Caco-2 (cell line): ENCODE data around the gene KDM4B. TPM values are rescaled to one million over a fixed set of nuclear protein-coding genes. Genes with fewer than 3 reads are reported as not detected.

Experiments used
- BruUV-seq: library from RNA; stranded (reverse); fragments of 400-500 nt; replicated peaks from 2 replicates; lab custom pipeline; 2021; lab: Mats Ljungman, UMichigan
- CTCF ChIA-PET: fragments of 300-600 bp; sonication (Branson Sonifier 250); formaldehyde crosslinking; loops from one replicate; lab custom pipeline; 2022; ENCODE audit warnings: antibody characterized with exemption; lab: Charles Lee
- POLR2A ChIA-PET: fragments of 300-600 bp; sonication (Branson Sonifier 250); formaldehyde crosslinking; loops from one replicate; lab custom pipeline; 2022; ENCODE audit warnings: antibody characterized with exemption; lab: Charles Lee
- DNase-seq, 2 experiments: peaks; one replicate each; pipeline versions ENCODE4 v3.0.0 to v3.0.0-alpha.2; 2020 to 2022
- H3K27me3 ChIP-seq: replicated peaks from 2 replicates; pipeline ENCODE4 v1.6.0; 2011; ENCODE audit warnings: low read length; ENCODE audit not compliant: control insufficient read depth, insufficient read depth
- H3K36me3 ChIP-seq: 2 replicates; pipeline ENCODE4 v1.5.1; 2011; ENCODE audit warnings: low read length; ENCODE audit not compliant: control insufficient read depth, insufficient read depth
- H3K4me1 ChIP-seq: fragments of 250-450 bp; sonication (Bioruptor Pico); 2 replicates; pipeline ENCODE4 v1.5.1; 2020; ENCODE audit warnings: mild to moderate bottlenecking
- H3K4me3 ChIP-seq: 2 replicates; pipeline ENCODE4 v1.5.1; 2011; ENCODE audit warnings: low read depth, mild to moderate bottlenecking, control low read depth, low read length
- H3K9me3 ChIP-seq: fragments of 250-450 bp; sonication (Bioruptor Pico); 2 replicates; pipeline ENCODE4 v1.5.1; 2020; ENCODE audit warnings: mild to moderate bottlenecking, moderate library complexity
- H3K27ac Mint-ChIP-seq: one replicate; pipeline ENCODE4 v1.8.0; 2022; ENCODE audit warnings: mixed read lengths; ENCODE audit not compliant: unreplicated experiment
- H3K27me3 Mint-ChIP-seq: one replicate; pipeline ENCODE4 v1.8.0; 2022; ENCODE audit warnings: mixed read lengths; ENCODE audit not compliant: insufficient read depth, unreplicated experiment
- H3K36me3 Mint-ChIP-seq: one replicate; pipeline ENCODE4 v1.8.0; 2022; ENCODE audit warnings: mild to moderate bottlenecking, mixed read lengths; ENCODE audit not compliant: insufficient read depth, unreplicated experiment
- H3K4me1 Mint-ChIP-seq: one replicate; pipeline ENCODE4 v1.8.0; 2022; ENCODE audit warnings: low read depth, mixed read lengths; ENCODE audit not compliant: unreplicated experiment
- H3K4me3 Mint-ChIP-seq: one replicate; pipeline ENCODE4 v1.8.0; 2022; ENCODE audit warnings: mild to moderate bottlenecking, moderate library complexity, mixed read lengths; ENCODE audit not compliant: unreplicated experiment
- H3K9me3 Mint-ChIP-seq: one replicate; pipeline ENCODE4 v1.8.0; 2022; ENCODE audit warnings: mixed read lengths; ENCODE audit not compliant: unreplicated experiment
- CTCF ChIP-seq, 2 experiments: fragments of 200-600 bp in 1 of 2; IDR thresholded peaks; 1 replicate in 1 of 2; 2 replicates in 1 of 2; pipeline versions ENCODE4 v1.5.1 to v1.8.0; 2011 to 2022; ENCODE audit warnings: antibody characterized with exemption in 1 of 2, control low read depth in 1 of 2, inconsistent platforms in 1 of 2, low read depth in 1 of 2, low read length in 1 of 2, mild to moderate bottlenecking in 1 of 2, moderate library complexity in 1 of 2; ENCODE audit not compliant: insufficient read depth in 1 of 2, severe bottlenecking in 1 of 2, unreplicated experiment in 1 of 2
- intact Hi-C: fragments of 100-400 bp; cut with micrococcal nuclease; formaldehyde crosslinking; loops from one replicate; pipeline ENCODE4 v1.10.0; 2022; ENCODE audit not compliant: unreplicated experiment
- total RNA-seq: library from RNA; stranded (reverse); gene quantifications from 2 replicates; pipeline ENCODE4 v1.2.3, GENCODE V29; 2022

Gene KDM4B
- total RNA-seq, 1 experiment from 2014 or later, result 27.4 TPM

- H3K4me3 ChIP-seq, result no peak overlapping the region
- H3K27me3 ChIP-seq, result no peaks in the 10 kb centered on the region
- no peak overlapping the region for H3K27ac Mint-ChIP-seq
- CTCF ChIA-PET, result no interaction called here
- TF ChIP-seq CTCF (IDR thresholded peaks at IDR 0.05; ENCODE audit: insufficient read depth in 1 of 2, low read depth in 1 of 2, low read length in 1 of 2, severe bottlenecking in 1 of 2, unreplicated experiment in 1 of 2), result no peak
- intact Hi-C loops, result no loop called here
- POLR2A ChIA-PET, result interaction anchor here (0.6 kb wide), 1 partner anchor 548 kb away, joined by 3 read pairs; no protein-coding TSS in a partner anchor
- no peaks in the 10 kb centered on the region for H3K9me3 ChIP-seq
- BruUV-seq, result no TSS peak
- no peaks in the 10 kb centered on the region for H3K4me1 ChIP-seq
- no peak for DNase-seq
- H3K36me3 Mint-ChIP-seq, result peaks cover 11% of the 10 kb centered on the region
- H3K4me3 Mint-ChIP-seq, result no peak overlapping the region
- H3K36me3 ChIP-seq, result no peaks in the 10 kb centered on the region
- H3K27me3 Mint-ChIP-seq, result no peaks in the 10 kb centered on the region
- no peaks in the 10 kb centered on the region for H3K9me3 Mint-ChIP-seq
- H3K4me1 Mint-ChIP-seq, result no peaks in the 10 kb centered on the region
Measured at GRCh38 chr19:5089283-5089682, 120.4 kb downstream of the KDM4B start.

DNA sequence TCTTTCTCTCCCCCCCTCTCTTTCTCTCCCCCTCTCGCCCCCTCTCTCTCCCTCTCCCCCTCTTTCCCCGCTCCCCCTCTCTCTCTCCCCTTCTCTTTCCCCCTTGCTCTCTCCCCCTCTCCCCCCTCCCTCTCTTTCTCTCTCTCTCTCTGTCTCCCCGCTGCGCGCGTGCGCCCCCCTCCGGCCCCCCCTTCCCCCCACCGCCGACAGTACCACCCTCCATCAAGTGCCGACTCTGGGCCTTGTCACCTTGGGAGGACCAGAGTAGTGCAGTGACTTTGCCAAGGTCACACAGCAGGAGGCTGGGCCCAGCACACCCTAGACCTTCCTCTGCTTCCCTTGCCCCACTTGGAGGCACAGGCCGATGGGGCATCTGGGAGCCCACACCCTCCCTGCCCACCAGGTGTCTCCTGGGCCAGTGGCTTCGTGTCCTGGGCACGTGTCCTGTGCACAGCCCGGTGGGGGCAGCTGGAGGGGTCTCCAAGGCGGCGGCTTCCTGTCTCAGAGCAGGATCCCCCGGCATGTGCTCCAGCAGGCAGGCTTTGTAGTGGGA lies 121.6 kb downstream of the KDM4B start:
- H3K4me1 ChIP-seq, result no peaks in the 10 kb centered on the region
- no peak for TF ChIP-seq CTCF (IDR thresholded peaks at IDR 0.05; ENCODE audit: insufficient read depth in 1 of 2, low read depth in 1 of 2, low read length in 1 of 2, severe bottlenecking in 1 of 2, unreplicated experiment in 1 of 2)
- H3K36me3 ChIP-seq, result no peaks in the 10 kb centered on the region
- ChIA-PET POLR2A (no interaction called here), CTCF (no interaction called here)
- no peak overlapping the region for H3K4me3 ChIP-seq
- BruUV-seq, result no TSS peak
- H3K27ac Mint-ChIP-seq, result no peak overlapping the region
- H3K4me3 Mint-ChIP-seq, result no peak overlapping the region
- DNase-seq, result no peak
- intact Hi-C loops, result no loop called here
- H3K36me3 Mint-ChIP-seq, result peaks cover 5% of the 10 kb centered on the region
- H3K27me3 ChIP-seq, result no peaks in the 10 kb centered on the region
- no peaks in the 10 kb centered on the region for H3K9me3 Mint-ChIP-seq
- H3K27me3 Mint-ChIP-seq, result no peaks in the 10 kb centered on the region
- H3K9me3 ChIP-seq, result no peaks in the 10 kb centered on the region
- H3K4me1 Mint-ChIP-seq, result no peaks in the 10 kb centered on the region

DNA sequence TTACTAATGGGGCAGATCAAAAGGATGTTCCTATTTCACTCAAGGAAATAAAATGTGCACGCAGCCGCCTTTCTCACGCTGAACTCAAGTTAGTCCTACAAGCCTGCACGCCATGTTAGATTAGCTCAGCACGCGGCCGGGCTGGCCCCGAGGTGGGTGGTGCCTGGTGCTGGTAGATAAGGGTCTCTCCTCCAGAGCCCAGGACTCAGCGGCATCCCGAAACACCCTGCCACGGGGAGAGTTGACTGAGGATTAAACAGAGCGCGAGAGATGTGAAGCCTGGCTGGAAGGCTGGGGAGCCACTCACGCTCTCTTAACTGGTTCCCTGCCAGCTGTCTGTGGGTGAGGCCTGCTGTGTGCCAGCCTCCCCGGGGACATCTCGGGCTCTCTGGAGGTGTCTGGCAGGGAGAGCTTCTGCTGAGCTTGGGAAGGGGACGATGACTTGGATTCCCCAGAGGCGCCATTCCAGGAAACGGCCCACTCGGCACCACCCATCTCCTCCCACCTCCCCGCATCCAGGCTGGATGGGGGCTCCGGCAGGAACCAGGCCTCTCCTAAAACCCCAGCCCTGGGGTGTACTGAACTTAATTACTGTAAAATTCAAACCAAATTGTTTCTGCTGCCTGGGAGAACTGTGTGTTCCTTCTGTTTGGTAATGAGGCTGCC lies 122.2 kb downstream of the KDM4B start:
- Histone ChIP-seq H3K4me1 (no peaks in the 10 kb centered on the region), H3K9me3 (no peaks in the 10 kb centered on the region), H3K27me3 (no peaks in the 10 kb centered on the region), H3K36me3 (no peaks in the 10 kb centered on the region), H3K4me3 (no peak overlapping the region)
- no peak for TF ChIP-seq CTCF (IDR thresholded peaks at IDR 0.05; ENCODE audit: insufficient read depth in 1 of 2, low read depth in 1 of 2, low read length in 1 of 2, severe bottlenecking in 1 of 2, unreplicated experiment in 1 of 2)
- Mint-ChIP-seq H3K27me3 (no peaks in the 10 kb centered on the region), H3K4me1 (no peaks in the 10 kb centered on the region), H3K36me3 (peaks cover 4% of the 10 kb centered on the region), H3K27ac (no peak overlapping the region), H3K4me3 (no peak overlapping the region), H3K9me3 (no peaks in the 10 kb centered on the region)
- no peak for DNase-seq
- intact Hi-C loops, result no loop called here
- no TSS peak for BruUV-seq
- ChIA-PET CTCF (no interaction called here), POLR2A (no interaction called here)
